MM.1S (cell line): ENCODE measurements around the gene HPS4.

Source experiments
- EZH2phosphoT487 ChIP-seq: fragments of 300-600 bp; sonication (generic); IDR thresholded peaks from 2 replicates; pipeline ENCODE4 v1.6.1; 2018; ENCODE audit warnings: antibody characterized with exemption, low read length
- TF ChIP-seq, protein P1 (sequence below): fragments of 300-600 bp; sonication (generic); IDR thresholded peaks from 2 replicates; pipeline ENCODE4 v1.5.1; 2016; ENCODE audit warnings: antibody characterized with exemption, low read length, mixed read lengths

DNA sequence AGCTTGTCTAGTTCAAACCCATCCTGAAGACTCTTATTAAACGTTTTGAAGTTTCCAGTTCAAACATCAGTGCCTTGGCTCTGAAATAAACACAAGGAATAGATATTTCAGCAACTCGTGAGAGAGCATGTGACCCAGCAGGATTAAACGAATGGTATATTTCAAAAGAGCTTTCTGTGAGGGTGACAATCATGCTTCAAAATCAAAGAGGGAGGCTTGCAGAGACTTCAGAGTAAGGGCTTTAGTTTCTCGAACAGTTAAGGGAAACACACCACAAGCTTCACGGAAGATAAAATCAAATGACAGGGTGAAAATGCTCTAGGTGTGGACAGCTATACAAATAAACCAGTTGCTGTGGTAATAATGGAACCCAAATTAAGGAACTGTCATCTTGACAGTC, 1.4 kb downstream of the HPS4 start:
- TF ChIP-seq, protein P1, sequence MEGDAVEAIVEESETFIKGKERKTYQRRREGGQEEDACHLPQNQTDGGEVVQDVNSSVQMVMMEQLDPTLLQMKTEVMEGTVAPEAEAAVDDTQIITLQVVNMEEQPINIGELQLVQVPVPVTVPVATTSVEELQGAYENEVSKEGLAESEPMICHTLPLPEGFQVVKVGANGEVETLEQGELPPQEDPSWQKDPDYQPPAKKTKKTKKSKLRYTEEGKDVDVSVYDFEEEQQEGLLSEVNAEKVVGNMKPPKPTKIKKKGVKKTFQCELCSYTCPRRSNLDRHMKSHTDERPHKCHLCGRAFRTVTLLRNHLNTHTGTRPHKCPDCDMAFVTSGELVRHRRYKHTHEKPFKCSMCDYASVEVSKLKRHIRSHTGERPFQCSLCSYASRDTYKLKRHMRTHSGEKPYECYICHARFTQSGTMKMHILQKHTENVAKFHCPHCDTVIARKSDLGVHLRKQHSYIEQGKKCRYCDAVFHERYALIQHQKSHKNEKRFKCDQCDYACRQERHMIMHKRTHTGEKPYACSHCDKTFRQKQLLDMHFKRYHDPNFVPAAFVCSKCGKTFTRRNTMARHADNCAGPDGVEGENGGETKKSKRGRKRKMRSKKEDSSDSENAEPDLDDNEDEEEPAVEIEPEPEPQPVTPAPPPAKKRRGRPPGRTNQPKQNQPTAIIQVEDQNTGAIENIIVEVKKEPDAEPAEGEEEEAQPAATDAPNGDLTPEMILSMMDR, result no peak
- no peak for TF ChIP-seq EZH2phosphoT487
